GM19193 (cell line): ENCODE measurements around the gene VEPH1.

Experiments used
- POLR2A ChIP-seq: IDR thresholded peaks from 4 replicates; pipeline ENCODE4 v1.6.1; 2011; ENCODE audit not compliant: insufficient read depth, insufficient read length; ENCODE audit errors: extremely low read depth

VEPH1 gene

GRCh38 chr3:157501863-157502262, 1.4 kb downstream of the VEPH1 start:
- no peak for TF ChIP-seq POLR2A

- no peak for TF ChIP-seq POLR2A
Observed at GRCh38 chr3:157500232-157500631, 3.0 kb downstream of the VEPH1 start.

- no peak for TF ChIP-seq POLR2A
Observed at GRCh38 chr3:157499342-157499963, 3.8 kb downstream of the VEPH1 start.

GRCh38 chr3:157498371-157498770, 4.8 kb downstream of the VEPH1 start:
- no peak for TF ChIP-seq POLR2A

GRCh38 chr3:157495846-157496245, 7.4 kb downstream of the VEPH1 start:
- no peak for TF ChIP-seq POLR2A

GRCh38 chr3:157494581-157495281, 8.5 kb downstream of the VEPH1 start:
- no peak for TF ChIP-seq POLR2A

- no peak for TF ChIP-seq POLR2A
Observed at GRCh38 chr3:157493627-157494550, 9.3 kb downstream of the VEPH1 start.

GRCh38 chr3:157491136-157491535, 12.1 kb downstream of the VEPH1 start:
- TF ChIP-seq POLR2A: no peak

GRCh38 chr3:157488144-157488543, 15.1 kb downstream of the VEPH1 start:
- TF ChIP-seq POLR2A: no peak

- TF ChIP-seq POLR2A: no peak
Observed at GRCh38 chr3:157487339-157487738, 15.9 kb downstream of the VEPH1 start.

GRCh38 chr3:157479464-157480243, 23.6 kb downstream of the VEPH1 start:
- TF ChIP-seq POLR2A: no peak

- no peak for TF ChIP-seq POLR2A
Observed at GRCh38 chr3:157477441-157477840, 25.8 kb downstream of the VEPH1 start.

GRCh38 chr3:157475921-157476414, 27.2 kb downstream of the VEPH1 start:
- no peak for TF ChIP-seq POLR2A

GRCh38 chr3:157472648-157473047, 30.6 kb downstream of the VEPH1 start:
- TF ChIP-seq POLR2A: no peak

- TF ChIP-seq POLR2A: no peak
Observed at GRCh38 chr3:157471064-157471463, 32.2 kb downstream of the VEPH1 start.

- no peak for TF ChIP-seq POLR2A
Observed at GRCh38 chr3:157469561-157470294, 33.5 kb downstream of the VEPH1 start.
